Astrocyte (in vitro differentiated cells and primary cell): ENCODE data around the gene SLC17A2.

Experiments used
- CTCF ChIP-seq: IDR thresholded peaks from 2 replicates; pipeline ENCODE4 v1.5.1; 2011; ENCODE audit warnings: low read depth, mild to moderate bottlenecking, inconsistent platforms, low read length, moderate library complexity; ENCODE audit not compliant: insufficient read depth
- EZH2 ChIP-seq: IDR thresholded peaks from 2 replicates; pipeline ENCODE4 v1.6.1; 2012; ENCODE audit warnings: mild to moderate bottlenecking, low read length, inconsistent platforms; ENCODE audit not compliant: insufficient read depth

DNA sequence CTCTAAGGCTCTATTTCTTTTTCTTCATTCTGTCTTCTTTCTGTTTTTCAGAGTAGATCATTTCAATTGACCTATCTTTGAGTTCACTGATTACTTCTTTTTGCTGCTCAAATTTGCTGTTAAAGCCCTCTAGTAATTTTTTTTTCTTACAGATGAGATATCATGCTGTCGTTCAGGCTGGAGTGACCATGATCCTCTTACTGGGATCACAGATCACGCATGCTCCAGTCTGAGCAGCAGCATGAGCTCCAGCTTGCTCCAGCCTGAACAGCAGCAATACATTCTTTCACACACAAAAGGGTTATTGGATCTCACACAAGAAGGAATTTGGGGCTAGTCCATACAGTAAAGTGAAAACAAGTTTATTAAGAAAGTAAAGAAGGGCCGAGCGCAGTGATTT lies 19.8 kb upstream of the SLC17A2 start:
- TF ChIP-seq CTCF (no peak), EZH2 (no peak)
